Activated naive CD8-positive, alpha-beta T cell treated with anti-CD3 and anti-CD28 coated beads, Interleukin-2, amount 50 U/mL, for 16 hours (primary cell): ENCODE results near the gene DNAH1.
"Not testable (repeated sequence)": the region's sequence is repeated elsewhere in the genome, so short reads cannot be mapped to it uniquely, and the experiment has no call there.

Experiments used
- DNase-seq: peaks from one replicate; pipeline ENCODE4 v3.0.0-alpha.2; 2020; ENCODE audit warnings: low read depth, low spot score

The DNAH1 gene

GRCh38 chr3:52315977-52316764, at the start of gene DNAH1:
TSS of gene DNAH1 (plus strand) at chr3:52316319. CDS start at chr3:52322443, 6,124 bp downstream.
- DNase-seq = no peak

DNA sequence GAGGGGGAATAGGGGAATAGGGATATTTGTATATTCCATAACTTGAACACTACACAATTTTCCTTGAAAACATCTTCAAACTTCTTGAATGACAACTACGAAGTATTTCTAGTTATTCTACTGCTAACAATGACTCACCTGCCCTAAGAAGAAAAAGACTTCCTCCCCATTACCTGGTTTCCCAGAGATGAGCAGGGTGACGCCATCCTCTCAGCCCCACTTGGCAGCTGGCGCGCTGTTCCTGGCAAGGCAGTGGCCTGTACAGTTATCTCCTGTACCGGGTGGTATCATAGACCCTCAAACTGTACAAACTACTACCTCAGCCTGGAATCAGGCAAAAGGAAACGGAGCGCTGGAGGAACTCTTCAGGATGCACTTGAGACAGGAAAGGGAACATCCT, 48.1 kb upstream of the DNAH1 start:
- DNase-seq = no peak

GRCh38 chr3:52269776-52270175, 46.3 kb upstream of the DNAH1 start:
- no peak for DNase-seq

GRCh38 chr3:52270252-52270754, 45.8 kb upstream of the DNAH1 start:
- no peak for DNase-seq

DNA sequence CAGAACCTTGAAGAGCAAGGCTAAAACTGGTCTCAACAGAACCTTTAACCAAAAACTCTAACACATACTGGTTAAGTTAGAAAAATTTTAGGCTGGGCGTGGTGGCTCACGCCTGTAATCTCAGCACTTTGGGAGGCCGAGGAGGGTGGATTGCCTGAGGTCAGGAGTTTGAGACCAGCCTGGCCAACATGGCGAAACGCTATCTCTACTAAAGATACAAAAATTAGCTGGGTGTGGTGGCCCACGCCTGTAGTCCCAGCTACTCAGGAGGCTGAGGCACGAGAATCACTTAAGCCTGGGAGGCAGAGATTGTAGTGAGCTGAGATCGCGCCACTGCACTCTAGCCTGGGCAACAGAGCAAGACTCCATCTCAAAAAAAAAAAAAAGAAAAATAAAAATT, 43.9 kb upstream of the DNAH1 start:
- DNase-seq = not testable (repeated sequence)

- DNase-seq = no peak
These were observed 43.3 kb upstream of the DNAH1 start for GRCh38 chr3:52272831-52273230.

GRCh38 chr3:52274781-52275180, 41.3 kb upstream of the DNAH1 start:
- not testable (repeated sequence) for DNase-seq

GRCh38 chr3:52277071-52277964, 38.8 kb upstream of the DNAH1 start:
- DNase-seq = peak; percentile 44

DNA sequence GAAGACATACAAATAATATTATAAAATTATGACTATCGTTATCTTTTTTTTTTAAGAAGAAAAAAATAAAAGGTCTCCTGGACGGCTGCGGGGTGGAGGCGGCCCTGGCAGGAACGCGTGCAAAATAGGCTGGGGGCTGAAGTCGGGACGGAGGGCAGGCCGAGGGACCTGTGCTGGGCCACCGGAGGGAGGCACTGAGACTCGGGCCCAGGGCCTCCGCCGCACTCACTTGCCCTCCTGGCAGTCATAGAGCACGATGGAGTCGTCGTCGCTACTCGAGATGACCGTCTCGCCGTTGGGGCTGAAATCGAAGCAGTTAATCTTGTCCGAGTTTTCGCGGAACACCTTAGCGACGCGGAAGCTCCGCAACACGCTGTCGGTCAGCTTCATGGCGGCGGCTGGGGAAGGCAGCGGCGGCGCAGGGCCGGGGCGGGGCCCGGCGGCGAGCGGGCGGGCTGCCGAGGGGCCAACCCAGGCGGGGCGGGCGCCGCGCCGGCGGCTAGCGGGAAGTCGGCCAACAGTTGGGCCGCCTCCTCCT, 38.1 kb upstream of the DNAH1 start:
- DNase-seq = peak; percentile 26

DNA sequence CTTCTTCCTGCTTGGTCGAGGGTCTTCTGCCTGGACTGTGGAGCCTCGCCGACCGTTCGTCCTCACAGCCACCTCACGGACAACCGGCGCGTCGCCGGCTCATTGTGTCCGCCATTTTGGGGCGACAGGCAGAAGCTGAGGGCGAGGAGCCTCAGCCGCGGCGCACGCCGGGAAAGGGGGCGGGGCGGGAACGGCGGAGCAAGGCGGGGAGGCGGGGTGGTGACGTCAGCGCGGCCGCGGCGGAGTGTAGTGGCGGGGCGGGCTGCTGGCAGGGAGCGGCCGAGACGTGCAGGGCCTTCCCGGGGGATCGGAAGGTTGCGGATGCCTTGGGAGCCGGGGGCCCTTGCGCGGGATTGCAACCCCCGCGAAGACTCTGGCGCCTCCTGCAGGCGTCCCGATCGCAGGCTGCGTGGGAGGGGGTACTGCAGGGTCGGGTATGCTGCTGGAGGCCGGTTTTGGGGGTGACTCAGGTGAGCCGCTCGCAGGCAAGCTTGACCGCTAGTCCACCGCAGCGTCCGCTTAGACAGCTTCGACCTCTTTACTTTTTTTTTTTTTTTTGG, 37.5 kb upstream of the DNAH1 start, which contains the start of gene WDR82:
Gene WDR82, minus strand, starts transcription at position 140 of the 560 bp plus-strand sequence. CDS start 288 bp downstream, outside the sequence.
- DNase-seq = peak; percentile 95

GRCh38 chr3:52279596-52279995, 36.5 kb upstream of the DNAH1 start:
- DNase-seq = no peak

- DNase-seq = no peak
These were observed 36.1 kb upstream of the DNAH1 start for GRCh38 chr3:52280050-52280461.

GRCh38 chr3:52281981-52282801, 33.9 kb upstream of the DNAH1 start:
- DNase-seq = no peak

GRCh38 chr3:52283306-52283705, 32.8 kb upstream of the DNAH1 start:
- no peak for DNase-seq

- DNase-seq = not testable (repeated sequence)
These were observed 32.1 kb upstream of the DNAH1 start for GRCh38 chr3:52284051-52284450.

DNA sequence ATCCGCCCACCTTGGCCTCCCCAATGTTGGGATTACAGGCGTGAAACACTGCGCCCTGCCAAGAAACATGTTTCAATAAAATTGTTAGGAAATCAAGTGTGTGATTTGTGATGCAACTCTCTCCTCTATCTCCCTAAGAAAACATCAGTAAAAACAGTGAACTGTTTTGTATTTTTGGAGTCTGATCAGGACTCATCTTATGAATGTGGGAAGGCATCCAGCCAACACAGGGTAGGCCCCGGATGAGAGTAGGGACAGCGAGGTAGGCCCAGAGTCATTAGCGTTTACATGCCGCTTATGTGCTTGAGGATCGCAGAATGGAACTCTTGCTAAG, 29.4 kb upstream of the DNAH1 start:
- DNase-seq = no peak

- DNase-seq = no peak
These were observed 27.4 kb upstream of the DNAH1 start for GRCh38 chr3:52288674-52289073.

- no peak for DNase-seq
These were observed 26.8 kb upstream of the DNAH1 start for GRCh38 chr3:52289338-52289746.

GRCh38 chr3:52289747-52290595, 26.1 kb upstream of the DNAH1 start:
- no peak for DNase-seq
